CD4-positive, CD25-positive, alpha-beta regulatory T cell (primary cell): ENCODE measurements around the gene EHD1. TPM values are rescaled to one million over a fixed set of nuclear protein-coding genes. Genes with fewer than 3 reads are reported as not detected.

Experiments used
- ATAC-seq, 2 donors: fragments of 150-1000 bp; cut with Tn5 transposase; one replicate each; pipeline ENCODE4 v1.10.0; 2021; ENCODE audit warnings: low read depth in 2 of 2, moderate number of reproducible peaks in 2 of 2, moderate library complexity in 1 of 2
- DNase-seq, 3 donors: peaks; one replicate each; pipeline versions ENCODE4 v3.0.0 to v3.0.0-alpha.2; 2012 to 2022; ENCODE audit warnings: mixed read lengths in 1 of 3
- H3K27ac ChIP-seq: one replicate; pipeline ENCODE4 v1.7.0; 2013; ENCODE audit warnings: mild to moderate bottlenecking, low read length; ENCODE audit not compliant: insufficient read depth, poor library complexity, severe bottlenecking
- H3K27me3 ChIP-seq: one replicate; pipeline ENCODE4 v1.7.0; 2013; ENCODE audit warnings: low read length; ENCODE audit not compliant: control insufficient read depth, insufficient read depth
- H3K36me3 ChIP-seq: one replicate; pipeline ENCODE4 v1.7.0; 2013; ENCODE audit warnings: mild to moderate bottlenecking, low read length, moderate library complexity; ENCODE audit not compliant: control insufficient read depth, insufficient read depth
- H3K4me1 ChIP-seq: 2 replicates; pipeline ENCODE4 v1.7.0; 2013; ENCODE audit warnings: mild to moderate bottlenecking, low read length; ENCODE audit not compliant: insufficient read depth, control insufficient read depth, poor library complexity, severe bottlenecking
- H3K4me3 ChIP-seq: one replicate; pipeline ENCODE4 v1.7.0; 2013; ENCODE audit warnings: low read depth, mild to moderate bottlenecking, low read length, moderate library complexity
- H3K9me3 ChIP-seq, 2 experiments: 1 replicate in 1 of 2; 2 replicates in 1 of 2; pipeline ENCODE4 v1.7.0; 2013; ENCODE audit warnings: low read length in 2 of 2, mild to moderate bottlenecking in 1 of 2, moderate library complexity in 1 of 2; ENCODE audit not compliant: control insufficient read depth in 2 of 2
- H3K27ac Mint-ChIP-seq, 3 donors: one replicate each; pipeline ENCODE4 v1.8.0; 2020 to 2022; ENCODE audit warnings: mild to moderate bottlenecking in 3 of 3, mixed read lengths in 3 of 3, moderate library complexity in 2 of 3
- H3K27me3 Mint-ChIP-seq: one replicate; pipeline ENCODE4 v1.8.0; 2022; ENCODE audit warnings: mild to moderate bottlenecking, mixed read lengths
- H3K36me3 Mint-ChIP-seq: one replicate; pipeline ENCODE4 v1.8.0; 2020; ENCODE audit warnings: mixed read lengths
- H3K4me1 Mint-ChIP-seq, 4 donors: one replicate each; pipeline ENCODE4 v1.8.0; 2020 to 2022; ENCODE audit warnings: mixed read lengths in 4 of 4, mild to moderate bottlenecking in 1 of 4
- H3K4me3 Mint-ChIP-seq, 4 donors: one replicate each; pipeline ENCODE4 v1.8.0; 2020 to 2022; ENCODE audit warnings: mild to moderate bottlenecking in 4 of 4, mixed read lengths in 4 of 4, moderate library complexity in 3 of 4
- H3K9me3 Mint-ChIP-seq, 7 donors: one replicate each; pipeline ENCODE4 v1.8.0; 2020 to 2022; ENCODE audit warnings: mixed read lengths in 7 of 7, mild to moderate bottlenecking in 3 of 7, moderate library complexity in 2 of 7
- polyA plus RNA-seq, 4 donors: library from polyadenylated mRNA; unstranded; fragments of 300-500 nt; fragmentation: Illumina TruSeq; gene quantifications; one replicate each; pipeline ENCODE4 v1.2.3, GENCODE V29; 2021
- total RNA-seq: library from RNA; stranded (reverse); gene quantifications from one replicate; pipeline ENCODE4 v1.2.3, GENCODE V29; 2022

The EHD1 gene
- total and polyA plus RNA-seq, 5 donors from 2014 or later, result 180 to 223 (median 184) TPM

DNA sequence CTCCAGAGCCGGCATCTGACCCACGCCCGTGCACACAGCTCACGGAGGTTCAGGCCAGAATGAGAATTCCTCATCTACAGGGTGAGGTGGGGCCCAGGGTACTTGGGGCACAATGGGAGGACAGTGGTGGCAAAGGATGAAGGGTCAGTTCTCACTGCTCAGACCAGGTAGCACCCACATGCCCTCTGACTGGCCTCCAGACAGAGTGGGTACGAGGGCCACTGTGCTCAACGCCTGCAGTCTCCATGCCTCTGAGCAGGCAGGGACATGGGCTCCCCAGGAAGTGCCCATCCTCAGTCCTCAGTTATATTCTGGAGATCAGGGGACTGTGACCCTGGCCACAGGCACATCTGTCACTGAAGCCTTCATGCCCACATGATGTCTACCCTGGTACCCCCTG is 20.9 kb downstream of the EHD1 start:
- Histone ChIP-seq H3K9me3 (no peaks in the 10 kb centered on the region), H3K4me3 (no peak overlapping the region), H3K27me3 (no peaks in the 10 kb centered on the region), H3K27ac (peak overlapping the region; percentile 91), H3K36me3 (peaks cover 37% of the 10 kb centered on the region), H3K4me1 (peaks cover 100% of the 10 kb centered on the region)
- DNase-seq (no peak), ATAC-seq (no peak)
- Mint-ChIP-seq H3K4me3 (peak overlapping the region in 3 of 4 donors; percentile 56 to 80 (median 71)), H3K9me3 (peaks cover 0 to 1% (median 0%) of the 10 kb centered on the region in 7 donors), H3K27ac (peak overlapping the region; percentile 58 to 100 (median 76)), H3K36me3 (peaks cover 32% of the 10 kb centered on the region), H3K27me3 (no peaks in the 10 kb centered on the region), H3K4me1 (peaks cover 10 to 95% (median 46%) of the 10 kb centered on the region in 4 donors)

DNA sequence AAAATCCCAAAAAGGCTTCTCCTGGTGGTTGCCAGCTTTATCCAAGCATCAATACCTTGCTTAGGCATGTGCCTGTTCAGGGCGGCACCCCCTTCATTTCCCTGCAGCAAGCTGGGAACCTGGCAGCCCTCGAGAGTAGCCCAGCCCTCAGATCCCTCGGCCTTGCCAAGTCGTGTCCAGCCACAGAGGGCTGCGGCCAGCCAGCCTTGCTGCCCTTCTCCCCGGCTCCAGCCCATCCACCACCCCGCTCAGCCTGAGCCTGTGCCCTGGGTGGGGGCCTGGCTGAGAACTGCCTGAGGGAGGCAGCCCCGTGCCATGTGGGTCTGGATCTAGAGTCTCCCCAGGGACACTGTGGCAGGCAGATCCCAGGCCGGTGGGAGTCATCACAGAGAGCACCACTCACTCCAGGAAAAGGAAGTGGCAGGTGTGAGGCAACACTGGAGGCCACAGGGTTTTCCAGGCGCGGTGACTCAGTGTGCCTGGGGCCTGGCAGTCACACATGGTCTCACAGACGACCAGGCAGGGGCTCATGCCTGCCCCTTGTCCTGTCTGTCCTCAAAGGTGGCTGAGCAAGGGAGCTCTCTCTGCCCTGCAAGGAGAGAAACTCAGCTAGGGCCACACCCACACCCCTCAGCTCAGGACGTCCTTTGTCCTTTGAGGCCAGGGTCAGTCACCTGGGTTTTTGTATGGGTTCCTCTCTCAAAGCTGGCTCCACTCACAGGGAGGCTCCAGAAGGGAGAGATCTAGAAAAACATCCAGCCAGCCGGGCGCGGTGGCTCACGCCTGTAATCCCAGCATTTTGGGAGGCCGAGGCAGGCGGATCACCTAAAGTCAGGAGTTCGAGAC is 21.8 kb downstream of the EHD1 start:
- DNase-seq (peak in 1 of 3 donors; percentile 34), ATAC-seq (no peak)
- no peaks in the 10 kb centered on the region for H3K27me3 ChIP-seq
- peaks cover 6 to 96% (median 47%) of the 10 kb centered on the region in 4 donors for H3K4me1 Mint-ChIP-seq
- H3K27ac Mint-ChIP-seq, result peak overlapping the region; percentile 84 to 95 (median 93)
- peak overlapping the region; percentile 91 for H3K27ac ChIP-seq
- H3K36me3 ChIP-seq, result peaks cover 37% of the 10 kb centered on the region
- H3K27me3 Mint-ChIP-seq, result no peaks in the 10 kb centered on the region
- H3K36me3 Mint-ChIP-seq, result peaks cover 28% of the 10 kb centered on the region
- H3K4me3 ChIP-seq, result no peak overlapping the region
- no peaks in the 10 kb centered on the region for H3K9me3 ChIP-seq
- H3K4me3 Mint-ChIP-seq, result peak overlapping the region; percentile 7 to 77 (median 66)
- peaks cover 100% of the 10 kb centered on the region for H3K4me1 ChIP-seq
- H3K9me3 Mint-ChIP-seq, result peaks cover 0 to 1% (median 0%) of the 10 kb centered on the region in 7 donors

DNA sequence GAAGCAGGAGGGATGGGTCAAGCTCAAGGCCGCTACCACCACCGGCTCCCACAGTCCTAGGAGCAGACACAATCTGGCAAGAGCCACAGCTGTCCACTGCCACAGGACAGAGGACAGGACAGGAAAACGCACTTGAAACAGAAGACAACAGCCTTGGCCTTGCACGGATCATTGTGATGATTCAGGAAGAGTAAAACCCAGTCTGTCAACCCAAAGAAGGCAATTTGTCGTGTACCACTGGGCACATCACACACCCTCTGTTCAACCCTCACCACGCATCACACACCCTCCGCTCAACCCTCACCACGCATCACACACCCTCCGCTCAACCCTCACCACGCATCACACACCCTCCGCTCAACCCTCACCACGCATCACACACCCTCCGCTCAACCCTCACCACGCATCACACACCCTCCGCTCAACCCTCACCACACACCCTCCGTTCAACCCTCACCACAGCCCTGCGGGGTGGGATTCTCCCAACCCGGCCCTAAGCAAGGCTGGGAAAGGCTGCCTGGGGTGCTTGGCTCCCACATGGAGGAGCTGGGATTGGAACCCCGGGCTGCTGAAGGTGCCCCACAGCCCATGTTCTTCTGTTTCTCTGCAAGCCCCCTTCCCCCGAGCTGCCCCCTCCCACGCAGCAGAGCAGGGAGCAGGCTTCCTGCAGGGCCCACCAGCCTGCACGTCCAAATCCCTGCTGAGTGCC is 22.7 kb downstream of the EHD1 start:
- Mint-ChIP-seq H3K27me3 (no peaks in the 10 kb centered on the region), H3K36me3 (peaks cover 25% of the 10 kb centered on the region), H3K9me3 (peaks cover 0 to 1% (median 0%) of the 10 kb centered on the region in 7 donors), H3K27ac (peak overlapping the region; percentile 84 to 95 (median 93)), H3K4me1 (peaks cover 6 to 96% (median 47%) of the 10 kb centered on the region in 4 donors), H3K4me3 (peak overlapping the region; percentile 39 to 77 (median 76))
- ATAC-seq, result no peak
- Histone ChIP-seq H3K27me3 (no peaks in the 10 kb centered on the region), H3K4me1 (peaks cover 100% of the 10 kb centered on the region), H3K36me3 (peaks cover 37% of the 10 kb centered on the region), H3K9me3 (no peaks in the 10 kb centered on the region), H3K27ac (peak overlapping the region; percentile 91), H3K4me3 (peak overlapping the region; percentile 21)
- DNase-seq, result no peak

DNA sequence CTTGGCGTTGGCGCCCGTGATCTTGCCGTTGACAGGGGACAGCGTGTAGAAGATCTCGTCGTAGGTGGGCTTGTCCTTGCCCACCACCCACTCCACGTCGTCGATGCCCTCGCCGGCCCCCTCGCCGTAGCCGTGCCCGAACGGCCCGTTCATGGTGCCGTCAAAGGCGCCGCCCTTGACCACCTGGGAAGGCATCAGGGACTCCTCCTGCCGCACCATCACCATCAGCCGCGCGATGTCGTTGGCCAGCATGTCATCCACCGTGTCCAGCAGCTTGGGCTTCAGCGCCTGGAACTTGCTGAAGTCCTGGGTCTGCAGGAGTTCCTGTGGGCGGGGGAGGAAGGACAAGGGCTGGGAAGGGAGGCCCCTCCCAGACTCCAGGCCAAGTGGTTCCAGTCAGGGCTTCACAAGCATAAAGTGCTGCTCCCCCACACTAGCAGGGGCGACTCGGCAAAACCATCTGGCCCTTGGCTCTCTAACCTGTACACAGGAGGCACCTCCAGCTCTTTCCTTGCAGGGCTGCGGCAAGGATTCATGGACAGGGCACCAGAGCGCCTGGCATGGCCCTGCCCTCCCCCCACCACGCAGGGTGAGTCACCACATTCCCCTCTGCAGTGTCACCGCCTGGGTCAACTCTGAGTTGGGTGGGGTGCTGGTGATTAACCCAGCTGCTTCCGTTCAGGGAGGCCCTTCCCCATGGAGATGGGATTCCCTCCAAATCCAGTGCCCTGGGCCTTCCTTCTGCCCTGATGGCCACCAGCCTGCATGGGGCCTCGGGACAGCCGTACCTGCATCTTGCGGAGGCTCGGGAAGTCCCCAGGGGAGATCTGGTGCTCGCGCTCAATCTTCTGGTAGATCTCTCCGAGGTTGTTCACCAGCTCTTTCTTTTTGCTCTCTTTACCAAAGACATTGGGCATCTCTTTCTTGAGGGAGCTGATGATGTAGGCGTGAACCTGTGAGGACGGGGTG is 23.6 kb downstream of the EHD1 start:
- peaks cover 0 to 1% (median 0%) of the 10 kb centered on the region in 7 donors for H3K9me3 Mint-ChIP-seq
- no peaks in the 10 kb centered on the region for H3K27me3 Mint-ChIP-seq
- H3K36me3 ChIP-seq, result peaks cover 34% of the 10 kb centered on the region
- H3K4me3 ChIP-seq, result peak overlapping the region; percentile 21
- peak overlapping the region; percentile 39 to 85 (median 76) for H3K4me3 Mint-ChIP-seq
- peaks cover 99% of the 10 kb centered on the region for H3K4me1 ChIP-seq
- H3K27ac ChIP-seq, result peak overlapping the region; percentile 91
- H3K36me3 Mint-ChIP-seq, result peaks cover 21% of the 10 kb centered on the region
- DNase-seq, result peak in 1 of 3 donors; percentile 61
- no peaks in the 10 kb centered on the region for H3K9me3 ChIP-seq
- peak; percentile 11 to 13 for ATAC-seq
- H3K4me1 Mint-ChIP-seq, result peaks cover 6 to 94% (median 44%) of the 10 kb centered on the region in 4 donors
- no peaks in the 10 kb centered on the region for H3K27me3 ChIP-seq
- peak overlapping the region; percentile 85 to 95 (median 92) for H3K27ac Mint-ChIP-seq

DNA sequence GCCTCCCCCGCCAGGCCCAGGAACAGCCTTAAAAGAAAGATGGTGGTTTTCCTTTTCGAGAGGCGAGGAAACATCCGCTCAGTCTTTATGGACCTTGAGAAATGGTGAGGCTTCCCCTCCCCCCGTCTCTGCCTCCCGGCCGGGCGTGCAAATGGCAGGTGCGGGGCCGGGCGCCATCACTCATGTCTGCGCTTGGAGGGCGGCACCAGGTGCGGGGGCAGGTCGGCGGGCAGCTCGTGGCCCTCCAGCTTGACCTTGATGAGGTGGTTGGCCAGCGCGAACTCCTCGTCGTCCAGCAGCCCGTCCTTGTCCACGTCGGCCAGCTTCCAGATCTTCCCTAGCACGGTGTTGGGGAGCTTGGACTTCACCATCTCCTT is 24.3 kb downstream of the EHD1 start:
- H3K27me3 ChIP-seq, result no peaks in the 10 kb centered on the region
- peak overlapping the region; percentile 85 to 93 (median 92) for H3K27ac Mint-ChIP-seq
- no peaks in the 10 kb centered on the region for H3K9me3 ChIP-seq
- DNase-seq (no peak), ATAC-seq (no peak)
- no peaks in the 10 kb centered on the region for H3K27me3 Mint-ChIP-seq
- H3K9me3 Mint-ChIP-seq, result peaks cover 0 to 1% (median 0%) of the 10 kb centered on the region in 7 donors
- H3K36me3 ChIP-seq, result peaks cover 32% of the 10 kb centered on the region
- peaks cover 99% of the 10 kb centered on the region for H3K4me1 ChIP-seq
- H3K4me1 Mint-ChIP-seq, result peaks cover 0 to 94% (median 39%) of the 10 kb centered on the region in 4 donors
- H3K27ac ChIP-seq, result peak overlapping the region; percentile 91
- peak overlapping the region in 3 of 4 donors; percentile 39 to 85 (median 72) for H3K4me3 Mint-ChIP-seq
- H3K4me3 ChIP-seq, result no peak overlapping the region
- H3K36me3 Mint-ChIP-seq, result peaks cover 16% of the 10 kb centered on the region

DNA sequence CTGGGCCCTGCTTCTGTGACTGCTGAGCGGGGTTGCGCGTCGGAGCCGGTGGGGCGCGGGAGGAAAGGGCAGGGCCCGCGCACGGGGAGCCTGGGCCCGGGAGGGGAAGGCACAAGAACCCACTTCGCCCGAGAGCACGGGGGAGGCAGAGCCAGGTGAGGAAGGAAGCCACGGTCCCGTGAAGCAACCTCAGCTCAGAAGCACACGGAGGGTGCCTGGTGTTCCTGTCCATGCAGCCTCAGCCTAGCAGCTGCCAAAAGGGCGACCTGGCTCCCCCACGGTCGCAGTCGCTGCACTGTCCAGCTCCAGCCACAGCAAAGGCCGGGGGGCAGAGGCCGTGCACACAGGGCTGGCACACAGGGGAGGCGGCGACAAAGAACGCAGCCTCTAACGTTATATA is 24.7 kb downstream of the EHD1 start:
- ATAC-seq (peak in 1 of 2 donors; percentile 27), DNase-seq (peak in 1 of 3 donors; percentile 66)
- H3K9me3 ChIP-seq, result no peaks in the 10 kb centered on the region
- H3K4me3 Mint-ChIP-seq, result peak overlapping the region; percentile 72 to 85 (median 78)
- H3K27me3 ChIP-seq, result no peaks in the 10 kb centered on the region
- peak overlapping the region; percentile 93 to 96 (median 95) for H3K27ac Mint-ChIP-seq
- peaks cover 99% of the 10 kb centered on the region for H3K4me1 ChIP-seq
- H3K4me3 ChIP-seq, result no peak overlapping the region
- H3K36me3 Mint-ChIP-seq, result peaks cover 16% of the 10 kb centered on the region
- peaks cover 0 to 94% (median 40%) of the 10 kb centered on the region in 4 donors for H3K4me1 Mint-ChIP-seq
- no peaks in the 10 kb centered on the region for H3K27me3 Mint-ChIP-seq
- H3K9me3 Mint-ChIP-seq, result peaks cover 0 to 1% (median 0%) of the 10 kb centered on the region in 7 donors
- H3K27ac ChIP-seq, result peak overlapping the region; percentile 91
- peaks cover 32% of the 10 kb centered on the region for H3K36me3 ChIP-seq
